HAP-1 (cell line): ENCODE data around the gene BNIP1.
"Not testable (repeated sequence)": the region's sequence is repeated elsewhere in the genome, so short reads cannot be mapped to it uniquely, and the experiment has no call there.

Source experiments
- DNase-seq, 2 experiments: peaks; one replicate each; pipeline ENCODE4 v3.0.0-alpha.2; 2016 to 2020; ENCODE audit warnings: low spot score in 2 of 2
- H3K27me3 ChIP-seq: fragments of 250-450 bp; sonication (Bioruptor Pico); 2 replicates; pipeline ENCODE4 v1.5.1; 2020; ENCODE audit warnings: low read depth, mild to moderate bottlenecking, moderate library complexity
- H3K36me3 ChIP-seq: fragments of 250-450 bp; sonication (Bioruptor Pico); replicated peaks from 2 replicates; pipeline ENCODE4 v1.5.1; 2020; ENCODE audit warnings: mild to moderate bottlenecking
- H3K4me1 ChIP-seq: fragments of 250-450 bp; sonication (Bioruptor Pico); 2 replicates; pipeline ENCODE4 v1.5.1; 2020; ENCODE audit warnings: mild to moderate bottlenecking
- H3K4me3 ChIP-seq: fragments of 250-450 bp; sonication (Bioruptor Pico); 2 replicates; pipeline ENCODE4 v1.5.1; 2020; ENCODE audit warnings: mild to moderate bottlenecking, moderate library complexity
- H3K9me3 ChIP-seq: fragments of 250-450 bp; sonication (Bioruptor Pico); 2 replicates; pipeline ENCODE4 v1.5.1; 2020; ENCODE audit warnings: mild to moderate bottlenecking, moderate library complexity
- in situ Hi-C: fragments of 300-500 bp; cut with MboI; formaldehyde crosslinking; loops from 3 replicates; pipeline ENCODE4 v1.14.3; 2020; ENCODE audit warnings: low sequenced_read_pairs, inconsistent platforms, mixed read lengths

BNIP1 gene

DNA sequence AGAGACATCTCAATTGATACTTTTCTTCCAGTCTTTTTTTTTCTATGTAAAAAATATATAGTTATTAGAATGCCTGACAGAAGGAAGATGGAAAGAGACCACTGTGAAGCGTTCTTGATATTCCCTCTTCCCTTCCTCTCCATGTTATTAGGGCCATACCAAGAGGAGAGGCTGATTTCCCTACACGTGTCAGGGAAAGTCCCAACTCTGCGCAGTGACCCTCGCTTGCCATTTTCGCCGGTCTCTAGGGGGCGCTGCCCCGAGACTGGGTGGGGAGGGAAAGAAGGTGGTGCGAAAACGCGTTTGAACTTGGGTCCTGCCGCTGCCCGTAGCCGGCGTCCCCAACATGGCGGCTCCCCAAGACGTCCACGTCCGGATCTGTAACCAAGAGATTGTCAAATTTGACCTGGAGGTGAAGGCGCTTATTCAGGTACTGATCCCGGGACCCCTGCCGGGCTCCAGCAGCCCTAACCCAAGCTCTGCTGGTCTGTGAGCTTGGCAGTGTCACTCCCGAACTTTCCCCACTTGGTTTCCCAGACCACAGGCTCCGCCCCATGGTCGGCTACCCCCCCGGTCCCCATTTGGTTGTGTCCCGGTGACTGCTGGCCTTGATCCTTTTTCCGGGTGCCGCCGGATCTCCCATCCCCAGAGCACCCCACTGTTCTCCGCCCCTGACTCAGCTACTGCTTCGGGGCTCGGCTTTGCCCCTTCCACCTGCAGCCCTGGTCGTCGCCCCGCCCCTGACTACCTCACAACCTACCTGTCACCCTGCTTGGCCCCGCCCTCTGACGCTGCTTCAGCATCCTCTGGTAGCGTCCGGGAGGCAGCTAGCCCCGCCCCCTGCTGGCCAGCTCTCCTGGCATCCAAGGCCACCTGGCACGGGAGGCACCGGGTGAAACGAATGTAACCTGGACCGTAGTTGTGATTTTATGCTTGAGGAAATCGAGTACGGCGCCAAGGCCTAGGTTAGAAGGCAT is at the start of gene BNIP1:
BNIP1 (plus strand) TSS at position 332 of the 977 bp plus-strand sequence; CDS start at position 347, 15 bp downstream.
- Histone ChIP-seq H3K9me3 (no peaks in the 10 kb centered on the region), H3K36me3 (peaks cover 14% of the 10 kb centered on the region), H3K4me1 (peaks cover 9% of the 10 kb centered on the region), H3K27me3 (no peaks in the 10 kb centered on the region), H3K4me3 (peak within 1 kb of the TSS; percentile 97)
- in situ Hi-C loops: loop anchor here (10.0 kb wide), 1 partner anchor 160 kb away; the partner anchor contains the start of gene ATP6V0E1
- peak; percentile 84 to 96 for DNase-seq

DNA sequence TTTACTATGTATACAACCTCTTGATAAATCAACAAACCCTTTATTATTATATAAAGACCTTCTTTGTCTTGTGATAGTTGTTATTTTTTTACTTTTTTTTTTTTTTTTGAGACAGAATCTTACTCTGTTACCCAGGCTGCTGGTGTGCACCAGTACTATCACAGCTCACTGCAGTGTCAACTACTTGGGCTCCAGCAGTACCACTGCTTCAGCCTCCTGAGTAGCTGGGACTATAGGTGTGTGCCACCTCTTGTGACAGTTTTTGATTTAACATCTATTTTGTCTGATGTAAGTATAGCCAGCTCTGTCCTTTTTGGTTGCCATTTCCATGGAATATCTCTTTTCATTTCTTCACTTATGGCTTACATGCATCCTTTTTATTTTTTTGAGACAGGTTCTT is 45.5 kb upstream of the BNIP1 start:
- peaks cover 1% of the 10 kb centered on the region; the same call in 1 of the 2 replicates for H3K4me1 ChIP-seq
- no peaks in the 10 kb centered on the region for H3K27me3 ChIP-seq

GRCh38 chr5:173099461-173099860 is 44.9 kb upstream of the BNIP1 start:
- no peaks in the 10 kb centered on the region for H3K9me3 ChIP-seq
- no peaks in the 10 kb centered on the region for H3K4me1 ChIP-seq
- no peak overlapping the region for H3K4me3 ChIP-seq
- in situ Hi-C loops: no loop called here
- no peak for DNase-seq
- H3K36me3 ChIP-seq: no peaks in the 10 kb centered on the region
- no peaks in the 10 kb centered on the region for H3K27me3 ChIP-seq

More for the DNA sequence above, 45.5 kb upstream of the BNIP1 start:
- no peak for DNase-seq
- no peak overlapping the region for H3K4me3 ChIP-seq
- H3K36me3 ChIP-seq: no peaks in the 10 kb centered on the region
- in situ Hi-C loops: no loop called here
- no peaks in the 10 kb centered on the region for H3K9me3 ChIP-seq

- Histone ChIP-seq H3K9me3 (no peaks in the 10 kb centered on the region), H3K36me3 (no peaks in the 10 kb centered on the region), H3K27me3 (no peaks in the 10 kb centered on the region), H3K4me1 (no peaks in the 10 kb centered on the region), H3K4me3 (no peak overlapping the region)
- in situ Hi-C loops: no loop called here
- no peak for DNase-seq
These were observed 43.1 kb upstream of the BNIP1 start for GRCh38 chr5:173101245-173101644.

DNA sequence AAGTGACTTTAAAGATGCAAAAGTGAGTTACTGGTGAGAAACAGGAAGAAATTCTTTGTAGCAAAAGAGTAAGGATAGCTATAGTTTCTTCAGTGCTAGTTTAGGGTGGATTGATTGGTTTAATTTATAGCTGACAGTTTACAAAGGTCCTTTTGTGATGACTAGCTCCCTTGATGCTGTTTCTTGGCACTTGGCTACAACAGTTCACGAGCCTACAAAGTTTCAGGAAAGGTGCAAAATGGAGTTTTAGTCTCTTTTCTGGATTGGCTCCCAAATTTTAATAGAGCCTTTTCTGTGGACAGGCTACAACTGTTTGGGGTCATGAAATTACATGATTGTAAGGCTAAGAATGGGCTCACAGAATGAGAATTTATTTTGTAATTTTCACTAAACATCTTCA is 40.9 kb upstream of the BNIP1 start:
- no peaks in the 10 kb centered on the region for H3K36me3 ChIP-seq
- no peaks in the 10 kb centered on the region for H3K9me3 ChIP-seq
- H3K4me1 ChIP-seq: no peaks in the 10 kb centered on the region
- no peaks in the 10 kb centered on the region for H3K27me3 ChIP-seq
- no peak for DNase-seq
- in situ Hi-C loops: no loop called here
- no peak overlapping the region for H3K4me3 ChIP-seq

- no peak for DNase-seq
- in situ Hi-C loops: no loop called here
- Histone ChIP-seq H3K27me3 (no peaks in the 10 kb centered on the region), H3K4me3 (no peak overlapping the region), H3K4me1 (no peaks in the 10 kb centered on the region), H3K9me3 (no peaks in the 10 kb centered on the region), H3K36me3 (no peaks in the 10 kb centered on the region)
These were observed 35.4 kb upstream of the BNIP1 start for GRCh38 chr5:173108914-173109313.

GRCh38 chr5:173114536-173114935 is 29.8 kb upstream of the BNIP1 start:
- H3K4me1 ChIP-seq: no peaks in the 10 kb centered on the region
- no peaks in the 10 kb centered on the region; the same call in 1 of the 2 replicates for H3K9me3 ChIP-seq
- DNase-seq: no peak
- H3K4me3 ChIP-seq: no peak overlapping the region
- no peaks in the 10 kb centered on the region for H3K27me3 ChIP-seq
- in situ Hi-C loops: no loop called here
- no peaks in the 10 kb centered on the region for H3K36me3 ChIP-seq

- no peaks in the 10 kb centered on the region; the same call in 1 of the 2 replicates for H3K9me3 ChIP-seq
- no peak overlapping the region for H3K4me3 ChIP-seq
- no peaks in the 10 kb centered on the region for H3K36me3 ChIP-seq
- DNase-seq: no peak
- no peaks in the 10 kb centered on the region for H3K27me3 ChIP-seq
- H3K4me1 ChIP-seq: no peaks in the 10 kb centered on the region
- in situ Hi-C loops: no loop called here
These were observed 24.6 kb upstream of the BNIP1 start for GRCh38 chr5:173119719-173120118.

GRCh38 chr5:173123416-173123815 is 20.9 kb upstream of the BNIP1 start:
- no peaks in the 10 kb centered on the region; the same call in 1 of the 2 replicates for H3K9me3 ChIP-seq
- no peaks in the 10 kb centered on the region for H3K36me3 ChIP-seq
- no peaks in the 10 kb centered on the region for H3K4me1 ChIP-seq
- no peak overlapping the region for H3K4me3 ChIP-seq
- H3K27me3 ChIP-seq: no peaks in the 10 kb centered on the region
- DNase-seq: no peak
- in situ Hi-C loops: no loop called here

DNA sequence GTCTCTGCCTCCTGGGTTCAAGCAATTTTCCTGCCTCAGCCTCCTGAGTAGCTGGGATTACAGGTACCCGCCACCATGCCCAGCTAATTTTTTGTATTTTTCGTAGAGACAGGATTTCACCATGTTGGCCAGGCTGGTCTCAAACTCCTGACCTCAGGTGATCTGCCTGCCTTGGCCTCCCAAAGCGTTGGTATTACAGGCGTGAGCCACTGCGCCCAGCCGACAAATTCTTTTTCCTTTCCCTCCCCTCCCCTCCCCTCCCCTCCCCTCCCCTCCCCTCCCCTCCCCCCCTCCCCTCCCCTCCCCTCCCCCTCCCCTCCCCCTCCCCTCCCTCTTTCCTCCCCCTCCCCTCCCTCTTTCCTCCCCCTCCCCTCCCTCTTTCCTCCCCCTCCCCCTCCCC is 12.2 kb upstream of the BNIP1 start:
- DNase-seq, H3K9me3 ChIP-seq, H3K4me3 ChIP-seq, H3K36me3 ChIP-seq, H3K27me3 ChIP-seq, in situ Hi-C loops: not testable (repeated sequence)
- H3K4me1 ChIP-seq: peaks cover 14% of the 10 kb centered on the region

GRCh38 chr5:173138707-173139106 is 5.6 kb upstream of the BNIP1 start:
- H3K4me3 ChIP-seq: no peak overlapping the region
- no peaks in the 10 kb centered on the region for H3K9me3 ChIP-seq
- in situ Hi-C loops: no loop called here
- no peaks in the 10 kb centered on the region for H3K27me3 ChIP-seq
- peaks cover 38% of the 10 kb centered on the region for H3K4me1 ChIP-seq
- no peaks in the 10 kb centered on the region for H3K36me3 ChIP-seq
- peak; percentile 33 to 86 for DNase-seq

DNA sequence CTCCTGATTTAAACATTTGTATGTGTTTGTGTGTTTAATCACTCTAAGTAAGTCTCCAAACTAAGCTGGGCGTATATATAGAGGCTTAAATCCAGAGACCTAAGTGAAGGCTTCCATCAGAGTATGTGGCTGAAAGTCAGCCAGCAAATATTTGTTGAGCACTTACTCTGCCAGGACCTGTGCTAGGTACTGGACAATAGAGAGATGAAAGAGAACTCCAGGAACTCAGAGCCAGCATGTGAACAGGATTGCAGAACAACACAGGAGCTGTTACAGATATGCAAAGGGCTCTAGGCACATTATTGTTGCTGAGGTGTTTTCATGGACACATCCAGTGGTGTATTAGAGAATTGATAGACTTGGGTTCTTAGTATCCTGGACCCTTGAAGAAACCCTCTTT is 4.7 kb upstream of the BNIP1 start:
- Histone ChIP-seq H3K4me3 (no peak overlapping the region), H3K36me3 (no peaks in the 10 kb centered on the region), H3K4me1 (peaks cover 43% of the 10 kb centered on the region), H3K27me3 (no peaks in the 10 kb centered on the region), H3K9me3 (no peaks in the 10 kb centered on the region)
- in situ Hi-C loops: loop anchor here (10.0 kb wide), 1 partner anchor 155 kb away; the partner anchor contains the start of gene ATP6V0E1
- DNase-seq: peak; percentile 21 to 48

DNA sequence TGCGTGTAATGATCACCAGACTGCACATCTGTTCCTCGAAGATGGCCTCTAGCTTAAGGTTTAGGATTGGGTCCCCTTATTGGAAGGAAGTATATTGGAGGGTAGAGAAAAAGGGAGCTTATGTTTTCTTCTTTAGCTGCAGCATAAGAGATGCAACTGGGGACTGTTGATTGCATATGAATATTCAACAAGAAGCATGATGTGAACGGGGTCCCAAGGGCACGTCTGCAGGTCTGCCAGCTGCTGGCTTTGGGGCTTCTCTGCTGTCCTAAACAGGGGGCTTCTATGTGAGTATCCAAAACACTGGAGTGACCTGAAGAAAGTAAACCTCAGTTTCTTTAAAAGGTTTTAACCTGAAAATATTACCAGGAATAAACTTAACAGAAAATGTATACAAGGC is 3.6 kb upstream of the BNIP1 start:
- H3K9me3 ChIP-seq: no peaks in the 10 kb centered on the region
- H3K4me3 ChIP-seq: no peak overlapping the region
- DNase-seq: no peak
- in situ Hi-C loops: loop anchor here (10.0 kb wide), 1 partner anchor 156 kb away; the partner anchor contains the start of gene ATP6V0E1
- H3K4me1 ChIP-seq: peaks cover 43% of the 10 kb centered on the region
- no peaks in the 10 kb centered on the region for H3K27me3 ChIP-seq
- no peaks in the 10 kb centered on the region for H3K36me3 ChIP-seq

GRCh38 chr5:173143567-173143966 is 764 bp upstream of the BNIP1 start:
- in situ Hi-C loops: loop anchor here (10.0 kb wide), 1 partner anchor 159 kb away; the partner anchor contains the start of gene ATP6V0E1
- no peak for DNase-seq
- Histone ChIP-seq H3K36me3 (peaks cover 5% of the 10 kb centered on the region), H3K4me1 (peaks cover 18% of the 10 kb centered on the region), H3K27me3 (no peaks in the 10 kb centered on the region), H3K4me3 (no peak overlapping the region), H3K9me3 (no peaks in the 10 kb centered on the region)
